ENCODE results near the gene RAB14. TPM values are rescaled to one million over a fixed set of nuclear protein-coding genes. Genes with fewer than 3 reads are reported as not detected.

The RAB14 gene
- total RNA-seq, 3 donors from 2014 or later (not counting 1 experiment from before 2014, with no cell fraction given): 46.2 to 67.6 (median 57.3) TPM

- Mint-ChIP-seq H3K4me1 (peaks cover 25 to 34% of the 10 kb centered on the region in 2 donors), H3K27ac (peak overlapping the region; percentile 6 to 69), H3K36me3 (peaks cover 37% of the 10 kb centered on the region), H3K4me3 (no peak overlapping the region), H3K9me3 (no peaks in the 10 kb centered on the region), H3K27me3 (ENCODE audit: low read depth in 2 of 2) (no peaks in the 10 kb centered on the region)
- H3K27me3 ChIP-seq (ENCODE audit: control insufficient read depth, insufficient read depth, low read length): no peaks in the 10 kb centered on the region
- H3K36me3 ChIP-seq (ENCODE audit: control insufficient read depth, insufficient read depth, low read length): peaks cover 71% of the 10 kb centered on the region
- H3K9me3 ChIP-seq (ENCODE audit: control insufficient read depth, insufficient read depth, low read length): no peaks in the 10 kb centered on the region
- no peak overlapping the region for H3K4me3 ChIP-seq (ENCODE audit: low read length)
- TF ChIP-seq CTCF (IDR thresholded peaks at IDR 0.05): no peak
- peaks cover 7% of the 10 kb centered on the region for H3K4me1 ChIP-seq (ENCODE audit: control insufficient read depth, insufficient read depth, low read length)
- no peak for ATAC-seq
- DNase-seq: no peak
- WGBS (ENCODE audit: insufficient coverage): 50% methylated on average over 4 of the region's 6 CpGs
- H3K27ac ChIP-seq (ENCODE audit: low read length): no peak overlapping the region
- intact Hi-C loops (cut with micrococcal nuclease): no loop called here
Measured at GRCh38 chr9:121154782-121155181, 46.9 kb downstream of the RAB14 start.

GRCh38 chr9:121153642-121154041, 48.0 kb downstream of the RAB14 start:
- intact Hi-C loops (cut with micrococcal nuclease): no loop called here
- TF ChIP-seq CTCF (IDR thresholded peaks at IDR 0.05): no peak

GRCh38 chr9:121150188-121150587, 51.5 kb downstream of the RAB14 start:
- Mint-ChIP-seq H3K27me3 (ENCODE audit: low read depth in 2 of 2) (no peaks in the 10 kb centered on the region), H3K36me3 (peaks cover 45% of the 10 kb centered on the region), H3K4me3 (no peak overlapping the region), H3K27ac (no peak overlapping the region), H3K4me1 (peaks cover 16 to 24% of the 10 kb centered on the region in 2 donors), H3K9me3 (no peaks in the 10 kb centered on the region)
- no peaks in the 10 kb centered on the region for H3K27me3 ChIP-seq (ENCODE audit: control insufficient read depth, insufficient read depth, low read length)
- intact Hi-C loops (cut with micrococcal nuclease): no loop called here
- DNase-seq (no peak), ATAC-seq (no peak)
- H3K27ac ChIP-seq (ENCODE audit: low read length): no peak overlapping the region
- no peaks in the 10 kb centered on the region for H3K9me3 ChIP-seq (ENCODE audit: control insufficient read depth, insufficient read depth, low read length)
- H3K4me1 ChIP-seq (ENCODE audit: control insufficient read depth, insufficient read depth, low read length): no peaks in the 10 kb centered on the region
- no peak overlapping the region for H3K4me3 ChIP-seq (ENCODE audit: low read length)
- 96% methylated on average over 1 of the region's 2 CpGs for WGBS (ENCODE audit: insufficient coverage)
- no peak for TF ChIP-seq CTCF (IDR thresholded peaks at IDR 0.05)
- H3K36me3 ChIP-seq (ENCODE audit: control insufficient read depth, insufficient read depth, low read length): peaks cover 76% of the 10 kb centered on the region

More at GRCh38 chr9:121153642-121154041, 48.0 kb downstream of the RAB14 start:
- Histone ChIP-seq H3K4me1 (ENCODE audit: control insufficient read depth, insufficient read depth, low read length) (no peaks in the 10 kb centered on the region), H3K4me3 (ENCODE audit: low read length) (no peak overlapping the region), H3K36me3 (ENCODE audit: control insufficient read depth, insufficient read depth, low read length) (peaks cover 72% of the 10 kb centered on the region), H3K27me3 (ENCODE audit: control insufficient read depth, insufficient read depth, low read length) (no peaks in the 10 kb centered on the region), H3K9me3 (ENCODE audit: control insufficient read depth, insufficient read depth, low read length) (no peaks in the 10 kb centered on the region), H3K27ac (ENCODE audit: low read length) (no peak overlapping the region)
- H3K27me3 Mint-ChIP-seq (ENCODE audit: low read depth in 2 of 2): no peaks in the 10 kb centered on the region
- peaks cover 25 to 34% of the 10 kb centered on the region in 2 donors for H3K4me1 Mint-ChIP-seq
- WGBS (ENCODE audit: insufficient coverage): 76% methylated on average over 1 of the region's 1 CpG
- DNase-seq (no peak), ATAC-seq (no peak)
- no peak overlapping the region for H3K4me3 Mint-ChIP-seq
- H3K27ac Mint-ChIP-seq: peak overlapping the region in 1 of 2 donors; percentile 12
- peaks cover 35% of the 10 kb centered on the region for H3K36me3 Mint-ChIP-seq
- H3K9me3 Mint-ChIP-seq: no peaks in the 10 kb centered on the region

GRCh38 chr9:121144482-121144881, 57.2 kb downstream of the RAB14 start:
- ATAC-seq: no peak
- no peaks in the 10 kb centered on the region for H3K9me3 Mint-ChIP-seq
- H3K4me3 ChIP-seq (ENCODE audit: low read length): no peak overlapping the region
- no peak overlapping the region for H3K27ac Mint-ChIP-seq
- intact Hi-C loops (cut with micrococcal nuclease): no loop called here
- 100% methylated on average over 2 of the region's 2 CpGs for WGBS (ENCODE audit: insufficient coverage)
- peaks cover 5 to 12% of the 10 kb centered on the region in 2 donors for H3K4me1 Mint-ChIP-seq
- no peak for DNase-seq
- no peak overlapping the region for H3K27ac ChIP-seq (ENCODE audit: low read length)
- no peak overlapping the region for H3K4me3 Mint-ChIP-seq
- H3K36me3 ChIP-seq (ENCODE audit: control insufficient read depth, insufficient read depth, low read length): peaks cover 94% of the 10 kb centered on the region
- H3K9me3 ChIP-seq (ENCODE audit: control insufficient read depth, insufficient read depth, low read length): no peaks in the 10 kb centered on the region
- H3K27me3 ChIP-seq (ENCODE audit: control insufficient read depth, insufficient read depth, low read length): no peaks in the 10 kb centered on the region
- H3K36me3 Mint-ChIP-seq: peaks cover 73% of the 10 kb centered on the region
- H3K4me1 ChIP-seq (ENCODE audit: control insufficient read depth, insufficient read depth, low read length): no peaks in the 10 kb centered on the region
- no peak for TF ChIP-seq CTCF (IDR thresholded peaks at IDR 0.05)
- no peaks in the 10 kb centered on the region for H3K27me3 Mint-ChIP-seq (ENCODE audit: low read depth in 2 of 2)
